ENCODE measurements around the gene HPX.

The HPX gene

GRCh38 chr11:6459099-6459450, 18.3 kb upstream of the HPX start:
- no peak for DNase-seq

DNA sequence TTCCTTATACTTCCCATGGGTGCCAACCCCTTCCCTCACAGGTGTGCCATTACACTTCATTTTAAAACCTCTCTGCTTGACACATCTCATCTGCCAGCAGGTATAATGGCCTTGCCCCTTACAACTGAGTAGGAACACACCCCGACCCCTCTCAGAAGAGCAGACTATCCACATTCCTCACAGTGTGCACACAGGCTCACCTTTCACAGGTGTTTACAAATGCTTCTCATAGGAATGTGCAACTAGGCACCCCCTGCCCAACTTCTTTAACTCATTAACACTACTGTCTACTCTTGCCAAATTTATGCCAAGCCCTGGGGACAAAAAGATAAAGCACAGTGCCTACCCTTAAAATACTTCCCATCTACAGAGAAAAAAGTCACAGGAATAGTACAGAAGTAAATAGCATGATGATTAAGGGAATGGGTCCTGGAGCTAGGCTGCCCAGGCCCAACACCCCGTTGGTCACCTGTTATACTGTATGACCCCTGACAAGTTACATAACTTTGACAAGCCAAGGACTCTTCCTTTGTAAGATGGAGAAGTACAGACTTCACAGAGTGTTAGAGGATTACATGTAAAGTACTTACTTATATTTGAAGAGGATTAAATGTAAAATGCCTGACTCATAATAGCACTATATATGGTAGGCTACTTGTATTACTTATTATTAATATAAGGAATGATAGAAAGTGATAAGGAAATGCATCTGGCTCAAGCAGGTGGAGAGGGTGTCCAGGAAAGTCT, 17.7 kb upstream of the HPX start:
- no peak for DNase-seq

DNA sequence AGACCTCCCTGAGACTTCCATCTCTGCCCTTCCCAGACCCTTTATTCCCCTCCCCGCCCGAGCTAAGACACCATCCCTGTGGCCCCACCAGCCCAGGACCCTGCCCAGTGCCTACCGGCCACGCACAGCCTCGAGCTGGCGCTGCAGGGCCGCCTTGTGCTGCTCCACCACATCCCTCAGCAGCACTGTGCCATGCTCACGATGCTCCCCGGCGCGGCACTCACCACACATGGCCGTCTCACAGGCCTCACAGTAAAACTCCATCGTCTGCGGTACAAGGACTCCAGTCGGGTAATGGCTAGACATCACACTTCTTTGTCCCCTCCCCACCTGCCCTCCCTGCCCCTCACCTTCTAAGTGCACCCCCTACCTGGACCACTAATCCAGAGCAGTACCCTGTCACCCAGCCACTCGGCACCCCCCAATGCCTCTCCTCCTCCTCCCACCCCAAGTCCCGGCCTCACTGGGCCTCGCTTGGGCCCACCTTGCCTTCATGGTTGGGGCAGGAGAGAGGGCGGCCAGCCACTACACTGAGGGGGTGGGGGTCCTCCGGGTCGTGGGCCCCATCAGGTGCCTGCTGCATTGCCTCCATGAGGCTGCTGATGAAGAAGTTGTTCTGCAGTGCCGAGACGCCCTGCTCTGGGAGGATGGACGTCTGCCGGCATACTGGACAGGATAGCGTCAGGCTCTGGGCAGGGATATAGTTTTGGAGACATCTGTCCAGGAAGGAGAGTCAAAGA, 17.0 kb upstream of the HPX start:
- no peak for DNase-seq

- DNase-seq = no peak
Measured at GRCh38 chr11:6456361-6457073, 15.7 kb upstream of the HPX start.

GRCh38 chr11:6455070-6455469, 14.3 kb upstream of the HPX start:
- no peak for DNase-seq

DNA sequence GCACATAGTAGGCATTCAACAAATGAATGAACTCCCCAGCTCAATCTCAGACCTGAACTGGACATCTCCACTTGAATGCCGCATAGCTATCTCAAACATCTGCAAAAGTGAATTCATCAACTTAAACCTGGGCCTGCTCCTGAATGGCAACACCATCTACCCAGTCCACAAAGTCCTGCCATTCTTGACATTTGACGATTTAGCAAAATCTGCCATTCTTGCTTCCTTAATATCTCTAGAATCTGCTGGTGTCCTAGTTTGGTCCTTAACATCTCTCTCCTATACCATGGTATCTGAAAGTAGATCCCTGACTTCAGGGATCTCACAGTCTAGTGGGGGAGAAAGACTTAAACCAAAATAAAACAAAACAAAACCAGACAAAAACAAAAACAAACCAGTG, 12.4 kb upstream of the HPX start:
- DNase-seq = no peak

GRCh38 chr11:6452219-6452618, 11.4 kb upstream of the HPX start:
- no peak for DNase-seq

DNA sequence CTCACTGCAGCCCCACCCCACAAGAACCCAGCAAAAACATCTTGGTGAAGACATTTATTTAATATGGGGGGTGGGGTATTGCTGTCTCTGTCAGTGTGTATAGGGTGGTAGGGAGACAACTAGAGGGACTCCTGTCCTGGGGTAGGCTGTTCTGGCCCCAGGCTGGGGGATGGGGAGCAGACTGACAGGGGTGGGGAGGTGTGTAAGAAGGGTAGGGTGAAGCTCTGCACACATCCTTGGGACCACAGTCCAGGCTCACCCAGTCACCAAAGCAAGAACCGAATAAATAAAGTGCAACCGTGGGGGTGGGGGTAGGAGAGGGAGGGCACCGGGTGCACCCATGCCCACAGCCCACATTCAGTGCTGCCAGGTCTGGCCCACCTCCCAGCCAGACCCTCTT, 7.8 kb upstream of the HPX start:
- no peak for DNase-seq

DNA sequence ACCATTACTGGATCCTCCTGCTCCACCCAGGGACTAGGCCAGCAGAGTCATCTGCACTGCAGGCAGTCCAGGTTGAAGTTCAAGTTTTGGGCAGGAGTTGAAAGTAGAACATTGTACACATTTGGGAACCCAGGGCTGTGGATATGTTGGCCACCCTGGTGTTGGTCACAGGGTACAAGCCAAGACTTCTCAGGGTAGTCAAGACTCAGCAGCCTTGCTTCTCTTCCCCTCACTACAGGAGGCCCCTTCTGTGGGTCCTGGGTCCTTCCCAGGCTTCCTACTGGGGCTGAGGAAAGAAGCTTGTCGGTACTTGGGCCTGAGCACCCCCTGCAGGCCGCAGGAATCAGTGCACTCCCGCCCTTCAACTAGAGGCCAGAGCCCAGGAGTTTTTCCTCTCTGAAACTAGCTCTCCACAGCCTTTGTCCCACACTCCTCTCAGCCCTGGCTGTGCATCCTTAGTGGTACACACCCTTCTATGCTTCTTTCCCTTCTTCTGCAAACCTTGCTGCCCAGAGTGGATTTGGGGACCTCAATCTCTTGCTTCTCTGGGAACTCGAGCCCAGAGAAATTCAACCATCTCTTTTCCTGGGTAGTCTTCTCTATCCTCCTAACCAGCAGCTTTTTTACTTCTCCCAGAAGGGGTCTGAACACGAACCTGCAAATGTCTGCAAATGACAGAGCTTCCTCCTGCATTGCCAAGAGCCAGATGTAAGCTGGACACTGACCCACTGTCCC, 2.6 kb upstream of the HPX start:
- peak in 12 of 14 donors; percentile 13 to 62 (median 29) for DNase-seq

GRCh38 chr11:6442441-6442840, 1.7 kb upstream of the HPX start:
- DNase-seq = no peak

DNA sequence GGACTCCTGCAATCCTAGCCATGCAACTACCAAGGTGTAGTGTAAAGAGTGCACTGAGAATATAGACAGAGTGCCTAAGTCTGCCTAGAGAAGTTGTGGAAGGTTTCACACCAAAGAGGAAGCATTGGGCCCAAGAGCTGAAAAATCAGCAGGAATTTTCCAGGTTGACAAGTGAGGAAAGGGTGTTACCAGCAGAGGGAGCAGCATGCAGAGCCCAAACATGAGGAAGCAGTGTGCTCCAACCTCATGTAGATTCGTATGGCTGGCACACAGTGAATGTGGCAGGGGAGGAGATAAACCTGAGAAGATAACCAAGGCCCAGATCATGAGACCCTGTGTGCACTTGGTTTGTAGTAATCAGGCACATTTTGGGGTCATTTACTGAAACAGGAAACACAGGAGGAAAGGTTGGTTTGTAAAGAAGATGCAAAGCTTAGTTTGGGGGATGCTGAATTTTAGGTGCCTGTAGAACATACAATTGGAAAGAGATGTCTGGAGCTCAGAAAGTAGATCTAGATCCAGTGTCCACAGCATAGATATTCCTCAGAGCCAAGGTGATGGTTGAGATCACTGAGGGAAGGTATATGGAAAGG, 1.7 kb downstream of the HPX start:
- peak in 4 of 14 donors; percentile 7 to 26 (median 13) for DNase-seq

DNA sequence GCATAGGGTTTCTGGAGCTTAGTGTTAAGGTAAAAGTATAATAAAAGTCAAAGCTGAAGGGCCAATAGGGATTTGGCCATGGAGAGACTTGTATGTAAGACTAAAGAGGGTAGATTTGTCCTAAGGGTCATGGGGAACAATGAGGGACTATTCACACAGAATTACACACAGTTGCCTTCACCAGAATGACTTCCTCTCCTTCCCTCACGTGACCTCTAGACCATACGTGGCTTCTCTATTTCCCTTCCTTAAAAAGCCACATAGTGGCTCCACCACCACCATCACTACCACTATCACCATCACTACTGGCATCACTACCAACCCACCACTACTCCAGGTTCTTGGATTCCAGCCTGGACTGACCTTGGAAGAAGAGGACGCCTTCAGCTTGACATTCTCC, 2.8 kb downstream of the HPX start:
- DNase-seq = no peak

DNA sequence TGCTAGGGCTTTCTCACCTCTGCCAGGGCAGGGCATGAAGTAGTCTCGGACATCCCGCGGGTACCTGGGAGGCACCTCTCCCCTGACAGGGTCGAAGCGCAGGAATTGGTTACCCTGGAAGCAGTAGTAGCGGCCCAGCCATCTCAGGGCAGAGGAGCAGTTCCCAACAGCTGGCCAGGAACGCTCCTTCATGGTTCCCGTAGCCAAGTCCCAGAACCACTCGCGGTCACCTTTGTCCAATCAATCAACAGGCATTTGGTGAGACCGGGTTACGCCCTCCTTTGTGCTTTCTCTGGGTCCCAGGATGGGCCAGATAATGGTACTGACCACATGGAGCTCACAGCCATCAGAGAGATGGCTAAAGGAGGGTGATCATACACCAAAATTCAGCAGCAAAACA, 3.4 kb downstream of the HPX start:
- DNase-seq = no peak

DNA sequence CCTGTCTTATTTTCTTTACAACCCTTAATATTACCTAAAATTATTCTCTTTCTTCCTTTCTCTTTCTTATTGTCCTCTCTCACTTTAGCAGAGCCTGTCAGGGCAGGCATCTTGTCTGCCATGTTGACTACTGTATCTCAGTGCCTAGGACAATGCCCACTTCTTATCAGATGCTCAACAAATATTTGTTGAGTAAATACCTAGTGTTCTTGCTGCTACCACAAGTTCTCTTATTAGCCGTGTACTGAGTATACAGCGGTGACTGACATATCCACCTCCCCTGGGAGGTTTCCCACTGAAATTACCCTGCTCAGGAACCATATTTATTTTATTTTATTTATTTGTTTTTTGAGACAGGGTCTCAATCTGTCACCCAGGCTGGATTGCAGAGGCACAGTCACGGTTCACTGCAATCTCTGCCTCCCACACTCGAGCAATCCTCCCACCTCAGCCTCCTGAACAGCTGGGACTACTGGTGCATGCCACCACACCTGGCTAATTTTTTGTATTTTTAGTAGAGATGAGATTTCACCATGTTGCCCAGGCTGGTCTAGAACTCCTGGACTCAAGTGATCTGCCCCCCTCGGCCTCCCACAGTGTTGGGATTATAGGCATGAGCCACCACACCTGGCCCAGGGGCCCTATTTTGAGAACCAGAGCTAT, 6.7 kb downstream of the HPX start:
- no peak for DNase-seq

- DNase-seq = no peak
Measured at GRCh38 chr11:6431861-6432260, 8.9 kb downstream of the HPX start.

GRCh38 chr11:6427516-6427915, 13.3 kb downstream of the HPX start:
- DNase-seq = no peak

- no peak for DNase-seq
Measured at GRCh38 chr11:6420677-6421076, 20.1 kb downstream of the HPX start.

DNA sequence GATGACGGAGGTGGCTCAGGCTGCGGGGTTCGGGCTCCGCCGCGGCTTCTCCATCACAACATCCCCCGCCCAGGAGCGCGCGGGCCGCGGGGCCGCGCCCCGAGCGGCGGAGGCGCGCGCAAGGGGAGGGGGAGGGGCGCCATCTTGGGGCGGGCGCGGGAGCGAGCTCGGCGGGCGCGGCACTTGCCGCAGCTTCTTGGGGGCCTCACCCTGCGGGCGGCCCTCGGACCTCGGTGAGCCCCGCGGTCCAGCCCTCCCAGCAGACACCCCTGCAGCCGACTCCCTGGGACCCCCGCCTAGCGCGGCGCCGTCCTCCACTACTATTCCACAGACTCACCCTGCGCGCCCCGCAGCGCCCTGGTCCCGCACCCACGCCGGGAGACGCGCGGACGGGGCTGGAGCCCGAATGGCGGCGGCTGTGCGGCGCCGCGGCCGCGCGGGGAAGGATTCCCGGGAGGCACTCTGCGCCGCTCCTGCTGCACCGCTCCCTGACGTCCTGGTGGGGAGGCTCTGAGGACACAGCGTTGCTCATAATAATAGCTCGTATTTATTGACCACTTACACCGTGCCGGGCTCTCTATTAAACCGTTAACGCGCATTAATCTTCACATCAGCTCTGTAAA, 21.7 kb downstream of the HPX start, which contains the start of gene APBB1:
APBB1 (minus strand) TSS at position 86 of the 623 bp plus-strand sequence. CDS start 7,747 bp downstream, outside the sequence.
- DNase-seq = peak in 13 of 14 donors; percentile 24 to 86 (median 78)

DNA sequence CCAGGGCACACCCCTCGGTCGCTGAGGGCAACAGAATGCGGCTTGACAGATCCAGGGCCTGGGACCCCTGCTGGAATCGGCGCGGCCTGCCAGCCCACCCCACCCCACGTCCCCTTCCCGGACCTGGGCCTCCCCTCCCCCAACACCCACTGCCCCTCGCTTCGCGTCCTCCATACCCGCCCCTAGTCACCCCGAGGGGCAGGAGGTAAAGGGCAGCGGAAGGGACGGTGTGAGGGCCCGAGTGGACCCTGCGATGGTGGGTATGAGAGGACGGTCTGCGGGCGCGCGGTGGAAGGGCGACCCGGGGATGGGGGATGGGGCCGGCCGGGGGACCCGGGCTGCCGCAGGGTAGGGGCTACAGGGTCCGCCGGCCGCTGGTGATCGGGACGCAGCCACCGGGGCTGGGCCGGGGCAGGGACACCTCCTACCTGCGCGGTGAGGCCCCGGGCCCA, 22.2 kb downstream of the HPX start:
- DNase-seq = peak in 3 of 14 donors; percentile 66 to 74 (median 67)

DNA sequence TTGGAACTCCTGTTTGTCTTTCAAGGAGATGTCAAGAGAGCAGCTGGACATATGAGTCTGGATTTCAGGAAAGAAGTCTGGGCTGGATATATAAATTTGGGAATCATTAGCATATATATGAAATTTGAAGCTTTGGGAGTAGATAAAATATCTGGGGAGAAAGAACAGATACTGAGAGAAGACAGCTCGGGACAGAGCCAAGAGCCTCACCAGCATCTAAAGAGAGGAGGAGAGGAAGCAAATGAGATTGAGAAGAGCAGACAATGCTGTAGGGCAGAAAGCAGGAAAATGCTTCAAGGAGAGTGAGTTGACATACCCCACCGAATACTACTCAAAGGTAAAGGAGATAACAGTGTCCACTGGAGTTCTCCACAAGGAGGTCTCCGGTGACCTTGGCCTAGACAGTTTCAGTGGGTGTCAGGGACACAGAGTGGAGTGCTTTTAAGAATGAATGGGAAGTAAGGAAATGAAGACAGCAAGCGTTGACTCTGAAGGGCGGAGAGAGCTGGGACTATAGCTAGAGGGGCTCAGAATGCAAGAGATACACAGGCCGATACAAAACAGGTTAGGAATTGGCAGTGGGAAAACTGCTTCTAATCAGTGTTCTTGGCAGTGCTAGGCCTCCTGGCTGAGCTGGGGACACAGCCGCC, 22.8 kb downstream of the HPX start:
- peak in 4 of 14 donors; percentile 32 to 66 (median 53) for DNase-seq

GRCh38 chr11:6415797-6416196, 25.0 kb downstream of the HPX start:
- no peak for DNase-seq

Measured in C1 segment of cervical spinal cord (tissue), 14 donors.